K562 (cell line): Measurements from ENCODE around the gene TBL1X. TPM values are rescaled to one million over a fixed set of nuclear protein-coding genes. Genes with fewer than 3 reads are reported as not detected.

ENCODE experiments used
- ATAC-seq: fragments of 200-7000 bp; cut with Tn5 transposase; 3 replicates; pipeline ENCODE4 v1.9.1; 2020; ENCODE audit warnings: moderate library complexity
- BruUV-seq: library from RNA; stranded (reverse); fragments of 400-500 nt; replicated peaks from 2 replicates; lab custom pipeline; 2021; lab: Mats Ljungman, UMichigan
- CTCF ChIA-PET: fragments of 300-600 bp; formaldehyde crosslinking; extraction: SDS; loops from one replicate; lab custom pipeline; 2021; ENCODE audit warnings: low intra/inter-chr PET ratio; lab: Yijun Ruan, JAX
- POLR2A ChIA-PET: fragments of 300-600, 350-650 bp; sonication (Branson Sonifier 250); formaldehyde crosslinking; extraction: SDS; loops from one replicate; lab custom pipeline; 2021; ENCODE audit warnings: antibody characterized with exemption, inconsistent platforms; lab: Yijun Ruan, JAX
- DNase-seq, 4 experiments: peaks; one replicate each; pipeline versions ENCODE4 v3.0.0 to v3.0.0-alpha.2; 2011 to 2018; ENCODE audit warnings: low spot score in 3 of 4, mixed read lengths in 3 of 4; ENCODE audit errors: extremely low read depth in 1 of 4
- FAIRE-seq: peaks from 2 replicates; lab custom pipeline; 2011; peaks lifted over from hg19 to GRCh38; lab: Jason Lieb, UNC
- H2AFZ ChIP-seq: 2 replicates; pipeline ENCODE4 v1.6.0; 2011; ENCODE audit warnings: low read depth, low read length, control low read depth, inconsistent platforms
- H3K27ac ChIP-seq: fragments of 200-600 bp; 3 replicates; pipeline ENCODE4 v1.8.0; 2011; ENCODE audit warnings: low read depth, mild to moderate bottlenecking, control low read depth, inconsistent platforms, low read length, moderate library complexity, mixed read lengths; ENCODE audit errors: extremely low read depth
- H3K27me3 ChIP-seq, 2 experiments: fragments of 300-600 bp in 1 of 2; 2 replicates in 1 of 2; 3 replicates in 1 of 2; pipeline versions ENCODE4 v1.6.0 to v1.8.0; 2011; ENCODE audit warnings: inconsistent platforms in 2 of 2, low read length in 2 of 2, mild to moderate bottlenecking in 1 of 2, mixed read lengths in 1 of 2, moderate library complexity in 1 of 2; ENCODE audit not compliant: control insufficient read depth in 2 of 2, insufficient read depth in 2 of 2
- H3K36me3 ChIP-seq: fragments of 300-600 bp; 3 replicates; pipeline ENCODE4 v1.8.0; 2011; ENCODE audit warnings: mild to moderate bottlenecking, low read length, inconsistent platforms; ENCODE audit not compliant: control insufficient read depth, insufficient read depth
- H3K4me1 ChIP-seq, 2 experiments: fragments of 200-600 bp in 1 of 2; replicated peaks in 1 of 2; 2 replicates in 1 of 2; 3 replicates in 1 of 2; pipeline versions ENCODE4 v1.5.1 to v1.8.0; 2011; ENCODE audit warnings: inconsistent platforms in 2 of 2, low read length in 2 of 2, mild to moderate bottlenecking in 1 of 2, mixed read lengths in 1 of 2, moderate library complexity in 1 of 2; ENCODE audit not compliant: control insufficient read depth in 2 of 2, insufficient read depth in 2 of 2
- H3K4me2 ChIP-seq: 2 replicates; pipeline ENCODE4 v1.6.1; 2011; ENCODE audit warnings: low read length, control low read depth, inconsistent platforms, mixed read lengths; ENCODE audit not compliant: insufficient read depth
- H3K4me3 ChIP-seq: fragments of 200-600 bp; sonication (generic), shearing (Covaris generic); 2 replicates; pipeline ENCODE4 v1.5.1; 2016; ENCODE audit warnings: control low read depth, inconsistent platforms
- H3K79me2 ChIP-seq: fragments of 200-600 bp; 3 replicates; pipeline ENCODE4 v1.8.0; 2011; ENCODE audit warnings: low read length, inconsistent platforms; ENCODE audit not compliant: control insufficient read depth, insufficient read depth
- H3K9ac ChIP-seq, 2 experiments: 2 replicates each; pipeline versions ENCODE4 v1.6.0 to v1.6.1; 2011; ENCODE audit warnings: low read depth in 2 of 2, low read length in 2 of 2, control low read depth in 1 of 2, inconsistent platforms in 1 of 2, mild to moderate bottlenecking in 1 of 2, mixed read lengths in 1 of 2; ENCODE audit not compliant: insufficient read depth in 1 of 2
- H3K9me1 ChIP-seq: one replicate; pipeline ENCODE4 v1.6.0; 2011; ENCODE audit warnings: inconsistent platforms, mild to moderate bottlenecking, low read length, moderate library complexity; ENCODE audit not compliant: control insufficient read depth, insufficient read depth
- H3K9me3 ChIP-seq: replicated peaks from 2 replicates; pipeline ENCODE4 v1.5.1; 2011; ENCODE audit warnings: low read depth, low read length, inconsistent platforms; ENCODE audit not compliant: control insufficient read depth, insufficient read depth
- H4K20me1 ChIP-seq: replicated peaks from 2 replicates; pipeline ENCODE4 v1.6.1; 2011; ENCODE audit warnings: low read length, inconsistent platforms, mixed read lengths; ENCODE audit not compliant: control insufficient read depth, insufficient read depth
- CEBPB ChIP-seq: fragments of 450-650 bp; IDR thresholded peaks from 2 replicates; pipeline ENCODE4 v1.6.1; 2016; ENCODE audit warnings: missing genetic modification characterization, missing compliant biosample characterization
- CEBPG ChIP-seq, 3 experiments: fragments of 200-800 bp in 1 of 3; sonication (Bioruptor generic) in 1 of 3; sonication (generic) in 1 of 3; formaldehyde crosslinking in 1 of 3; IDR thresholded peaks in 2 of 3; conservative IDR thresholded peaks in 1 of 3; 2 replicates each; pipeline versions ENCODE4 v1.6.1 to v1.8.0; 2016 to 2022; ENCODE audit warnings: missing compliant biosample characterization in 2 of 3, missing genetic modification characterization in 2 of 3, mild to moderate bottlenecking in 1 of 3, missing genetic modification reagents in 1 of 3
- DNMT1 ChIP-seq: fragments of 450-650 bp; IDR thresholded peaks from 2 replicates; pipeline ENCODE4 v1.6.1; 2016; ENCODE audit warnings: antibody characterized with exemption, mild to moderate bottlenecking
- FOS ChIP-seq: IDR thresholded peaks from 3 replicates; pipeline ENCODE4 v1.6.1; 2011; ENCODE audit not compliant: insufficient read length; ENCODE audit errors: extremely low read depth
- GATAD2B ChIP-seq: fragments of 450-650 bp; IDR thresholded peaks from 2 replicates; pipeline ENCODE4 v1.6.1; 2017; ENCODE audit warnings: mild to moderate bottlenecking, borderline replicate concordance
- HSF4 ChIP-seq: fragments of 250-450 bp; sonication (Bioruptor Pico); IDR thresholded peaks from 2 replicates; pipeline ENCODE4 v2.1.2; 2022; ENCODE audit warnings: mild to moderate bottlenecking, moderate library complexity, borderline replicate concordance
- MCM3 ChIP-seq: fragments of 450-650 bp; IDR thresholded peaks from 2 replicates; pipeline ENCODE4 v1.6.1; 2016
- NFATC3 ChIP-seq: fragments of 450-650 bp; IDR thresholded peaks from 2 replicates; pipeline ENCODE4 v1.6.1; 2017; ENCODE audit warnings: mild to moderate bottlenecking
- SMARCB1 ChIP-seq: IDR thresholded peaks from 2 replicates; pipeline ENCODE4 v1.6.1; 2011; ENCODE audit warnings: improper control_type of control experiment, low read depth; ENCODE audit not compliant: insufficient read length
- ZNF124 ChIP-seq: sonication (generic); formaldehyde crosslinking; IDR thresholded peaks from 2 replicates; pipeline ENCODE4 v1.8.1; 2022; ENCODE audit warnings: missing genetic modification reagents
- ZNF699 ChIP-seq: fragments of 250-450 bp; sonication (Bioruptor Pico); IDR thresholded peaks from 2 replicates; pipeline ENCODE4 v1.8.0; 2021; ENCODE audit warnings: mild to moderate bottlenecking, moderate library complexity; ENCODE audit not compliant: insufficient replicate concordance
- WGBS: fragments of 100-300 bp; shearing (Covaris generic); methylation state at CpG from one replicate; pipeline ENCODE4 v1.1.6; 2016; ENCODE audit warnings: low coverage, mixed read lengths; ENCODE audit not compliant: insufficient coverage; ENCODE audit errors: missing lambda C conversion rate; 5-methylcytosine and 5-hydroxymethylcytosine counted together
- in situ Hi-C: fragments of 300-500 bp; cut with MboI; formaldehyde crosslinking; loops from 4 replicates; pipeline ENCODE4 v1.15.0; 2018; ENCODE audit warnings: inconsistent platforms, mixed read lengths
- intact Hi-C: fragments of 100-400 bp; cut with micrococcal nuclease; formaldehyde crosslinking; loops from 2 replicates; pipeline ENCODE4 v1.14.2; 2022
- polyA plus RNA-seq, 8 experiments: library from polyadenylated mRNA; depleted of rRNA in 4 of 8; stranded (reverse) in 5 of 8; unstranded in 3 of 8; fragments of >200 nt; fragmentation: Nextera tagmentation in 2 of 8; fragmentation: Illumina TruSeq in 1 of 8; extraction: Ambion mirVana in 2 of 8; extraction: Trizol in 1 of 8; gene quantifications; 2 replicates each; pipeline versions ENCODE4 v1.2.1 to v1.2.3, GENCODE V29; 2011 to 2014; ENCODE audit warnings: inconsistent platforms in 1 of 8, missing spikeins in 1 of 8
- total RNA-seq, 7 experiments: library from RNA; depleted of rRNA in 6 of 7; stranded (reverse); fragments of >200 nt in 6 of 7; fragmentation: Illumina TruSeq in 2 of 7; extraction: Trizol in 2 of 7; gene quantifications; 2 replicates each; pipeline versions ENCODE4 v1.2.1 to v1.2.3, GENCODE V29; 2011 to 2021; ENCODE audit warnings: low replicate concordance in 1 of 7
- TF ChIP-seq, protein P1 (sequence below): IDR thresholded peaks from 2 replicates; pipeline ENCODE4 v1.6.1; 2011; ENCODE audit not compliant: insufficient read length; ENCODE audit errors: extremely low read depth
- TF ChIP-seq, protein P2 (sequence below): fragments of 250-450 bp; sonication (Bioruptor Pico); IDR thresholded peaks from 2 replicates; pipeline ENCODE4 v1.4.0; 2020; ENCODE audit warnings: mild to moderate bottlenecking, moderate library complexity, borderline replicate concordance
- TF ChIP-seq, protein P3 (sequence below), 2 experiments: fragments of 450-650 bp in 1 of 2; sonication (generic) in 1 of 2; formaldehyde crosslinking; conservative IDR thresholded peaks; 2 replicates each; pipeline versions ENCODE4 v1.4.0 to v1.8.1; 2020 to 2022; ENCODE audit warnings: mild to moderate bottlenecking in 1 of 2, missing genetic modification reagents in 1 of 2
- TF ChIP-seq, protein P4 (sequence below): sonication (generic); formaldehyde crosslinking; IDR thresholded peaks from 2 replicates; pipeline ENCODE4 v1.8.1; 2022; ENCODE audit warnings: missing genetic modification reagents
- TF ChIP-seq, protein P5 (sequence below): fragments of 200-800 bp; sonication (Bioruptor generic); IDR thresholded peaks from 2 replicates; pipeline ENCODE4 v1.6.1; 2017; ENCODE audit warnings: missing genetic modification characterization, missing compliant biosample characterization

TBL1X gene
- total and polyA plus RNA-seq, 9 of the 15 experiments (the other 6 are each of a cell fraction or from before 2014, with no cell fraction given) = 6.0 to 49.6 (median 19.7) TPM

DNA sequence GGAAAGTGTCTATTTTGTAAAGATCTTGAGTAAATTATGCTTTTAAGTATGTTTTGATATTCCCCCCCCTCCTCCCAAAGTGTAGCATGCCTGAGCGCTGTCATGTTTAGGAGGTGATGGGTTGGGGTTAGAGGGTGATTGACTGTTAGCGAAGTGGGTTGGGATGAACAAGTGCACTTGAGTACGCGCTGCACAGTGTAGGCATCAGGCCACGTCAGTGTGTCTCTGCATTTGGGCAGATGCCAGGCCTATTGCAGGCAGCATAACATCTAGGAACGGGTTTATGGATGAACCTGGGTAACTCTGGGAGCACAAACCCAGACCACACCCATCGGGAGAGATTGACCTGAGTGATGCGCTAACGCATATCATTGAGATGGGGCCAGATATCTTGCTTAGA, 111.2 kb downstream of the TBL1X start:
- Histone ChIP-seq H2AFZ (no peak overlapping the region), H3K4me1 (peaks cover 0 to 5% of the 10 kb centered on the region in 2 experiments; a peak in 2 of 5 replicates), H3K9me3 (no peaks in the 10 kb centered on the region), H3K9me1 (no peaks in the 10 kb centered on the region), H3K9ac (no peak overlapping the region), H3K36me3 (no peaks in the 10 kb centered on the region), H3K4me3 (no peak overlapping the region), H3K4me2 (no peak overlapping the region), H3K27ac (no peak overlapping the region), H3K79me2 (peaks cover 14% of the 10 kb centered on the region; the same call in 2 of the 3 replicates), H3K27me3 (no peaks in the 10 kb centered on the region), H4K20me1 (no peaks in the 10 kb centered on the region)
- intact Hi-C loops (no loop called here), in situ Hi-C loops (no loop called here)
- no TSS peak for BruUV-seq
- FAIRE-seq = no peak
- ChIA-PET POLR2A (no interaction called here), CTCF (no interaction called here)
- ATAC-seq = no peak
- no peak for DNase-seq
- 95% methylated on average over 7 of the region's 9 CpGs for WGBS
- no peak for TF ChIP-seq ZNF699 (CRISPR knock-in tag)
- TF ChIP-seq, protein P1, sequence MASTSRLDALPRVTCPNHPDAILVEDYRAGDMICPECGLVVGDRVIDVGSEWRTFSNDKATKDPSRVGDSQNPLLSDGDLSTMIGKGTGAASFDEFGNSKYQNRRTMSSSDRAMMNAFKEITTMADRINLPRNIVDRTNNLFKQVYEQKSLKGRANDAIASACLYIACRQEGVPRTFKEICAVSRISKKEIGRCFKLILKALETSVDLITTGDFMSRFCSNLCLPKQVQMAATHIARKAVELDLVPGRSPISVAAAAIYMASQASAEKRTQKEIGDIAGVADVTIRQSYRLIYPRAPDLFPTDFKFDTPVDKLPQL = no peak
- TF ChIP-seq CEBPG (CRISPR knock-in tag; IDR thresholded peaks at IDR 0.05) = no peak
- TF ChIP-seq CEBPG (tag; conservative IDR thresholded peaks at IDR 0.05 in 1 of 2, IDR thresholded peaks at IDR 0.05 in 1 of 2) = no peak
- no peak for TF ChIP-seq SMARCB1
- TF ChIP-seq DNMT1 = no peak
- no peak for TF ChIP-seq MCM3
- no peak for TF ChIP-seq NFATC3
- TF ChIP-seq, protein P2, sequence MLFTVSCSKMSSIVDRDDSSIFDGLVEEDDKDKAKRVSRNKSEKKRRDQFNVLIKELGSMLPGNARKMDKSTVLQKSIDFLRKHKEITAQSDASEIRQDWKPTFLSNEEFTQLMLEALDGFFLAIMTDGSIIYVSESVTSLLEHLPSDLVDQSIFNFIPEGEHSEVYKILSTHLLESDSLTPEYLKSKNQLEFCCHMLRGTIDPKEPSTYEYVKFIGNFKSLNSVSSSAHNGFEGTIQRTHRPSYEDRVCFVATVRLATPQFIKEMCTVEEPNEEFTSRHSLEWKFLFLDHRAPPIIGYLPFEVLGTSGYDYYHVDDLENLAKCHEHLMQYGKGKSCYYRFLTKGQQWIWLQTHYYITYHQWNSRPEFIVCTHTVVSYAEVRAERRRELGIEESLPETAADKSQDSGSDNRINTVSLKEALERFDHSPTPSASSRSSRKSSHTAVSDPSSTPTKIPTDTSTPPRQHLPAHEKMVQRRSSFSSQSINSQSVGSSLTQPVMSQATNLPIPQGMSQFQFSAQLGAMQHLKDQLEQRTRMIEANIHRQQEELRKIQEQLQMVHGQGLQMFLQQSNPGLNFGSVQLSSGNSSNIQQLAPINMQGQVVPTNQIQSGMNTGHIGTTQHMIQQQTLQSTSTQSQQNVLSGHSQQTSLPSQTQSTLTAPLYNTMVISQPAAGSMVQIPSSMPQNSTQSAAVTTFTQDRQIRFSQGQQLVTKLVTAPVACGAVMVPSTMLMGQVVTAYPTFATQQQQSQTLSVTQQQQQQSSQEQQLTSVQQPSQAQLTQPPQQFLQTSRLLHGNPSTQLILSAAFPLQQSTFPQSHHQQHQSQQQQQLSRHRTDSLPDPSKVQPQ (CRISPR knock-in tag) = no peak
- TF ChIP-seq, protein P3, sequence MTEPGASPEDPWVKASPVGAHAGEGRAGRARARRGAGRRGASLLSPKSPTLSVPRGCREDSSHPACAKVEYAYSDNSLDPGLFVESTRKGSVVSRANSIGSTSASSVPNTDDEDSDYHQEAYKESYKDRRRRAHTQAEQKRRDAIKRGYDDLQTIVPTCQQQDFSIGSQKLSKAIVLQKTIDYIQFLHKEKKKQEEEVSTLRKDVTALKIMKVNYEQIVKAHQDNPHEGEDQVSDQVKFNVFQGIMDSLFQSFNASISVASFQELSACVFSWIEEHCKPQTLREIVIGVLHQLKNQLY (CRISPR knock-in tag; conservative IDR thresholded peaks at IDR 0.05) = no peak
- TF ChIP-seq GATAD2B = no peak
- TF ChIP-seq HSF4 (CRISPR knock-in tag) = no peak
- TF ChIP-seq FOS = no peak
- TF ChIP-seq CEBPB (tag) = no peak
- TF ChIP-seq, protein P4, sequence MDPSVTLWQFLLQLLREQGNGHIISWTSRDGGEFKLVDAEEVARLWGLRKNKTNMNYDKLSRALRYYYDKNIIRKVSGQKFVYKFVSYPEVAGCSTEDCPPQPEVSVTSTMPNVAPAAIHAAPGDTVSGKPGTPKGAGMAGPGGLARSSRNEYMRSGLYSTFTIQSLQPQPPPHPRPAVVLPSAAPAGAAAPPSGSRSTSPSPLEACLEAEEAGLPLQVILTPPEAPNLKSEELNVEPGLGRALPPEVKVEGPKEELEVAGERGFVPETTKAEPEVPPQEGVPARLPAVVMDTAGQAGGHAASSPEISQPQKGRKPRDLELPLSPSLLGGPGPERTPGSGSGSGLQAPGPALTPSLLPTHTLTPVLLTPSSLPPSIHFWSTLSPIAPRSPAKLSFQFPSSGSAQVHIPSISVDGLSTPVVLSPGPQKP (CRISPR knock-in tag) = no peak
- TF ChIP-seq, protein P5, sequence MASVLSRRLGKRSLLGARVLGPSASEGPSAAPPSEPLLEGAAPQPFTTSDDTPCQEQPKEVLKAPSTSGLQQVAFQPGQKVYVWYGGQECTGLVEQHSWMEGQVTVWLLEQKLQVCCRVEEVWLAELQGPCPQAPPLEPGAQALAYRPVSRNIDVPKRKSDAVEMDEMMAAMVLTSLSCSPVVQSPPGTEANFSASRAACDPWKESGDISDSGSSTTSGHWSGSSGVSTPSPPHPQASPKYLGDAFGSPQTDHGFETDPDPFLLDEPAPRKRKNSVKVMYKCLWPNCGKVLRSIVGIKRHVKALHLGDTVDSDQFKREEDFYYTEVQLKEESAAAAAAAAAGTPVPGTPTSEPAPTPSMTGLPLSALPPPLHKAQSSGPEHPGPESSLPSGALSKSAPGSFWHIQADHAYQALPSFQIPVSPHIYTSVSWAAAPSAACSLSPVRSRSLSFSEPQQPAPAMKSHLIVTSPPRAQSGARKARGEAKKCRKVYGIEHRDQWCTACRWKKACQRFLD (CRISPR knock-in tag) = no peak
- TF ChIP-seq ZNF124 (CRISPR knock-in tag) = no peak
